IMR-90 (cell line): ENCODE results near the gene OR52W1. TPM values are rescaled to one million over a fixed set of nuclear protein-coding genes. Genes with fewer than 3 reads are reported as not detected.
A peak's percentile ranks its signal among the peaks of the same experiment; 100 is the strongest.

Experiments
- ATAC-seq: fragments of 200-7000 bp; cut with Tn5 transposase; 2 replicates; pipeline ENCODE4 v1.9.1; 2020; ENCODE audit warnings: low read depth, mild to moderate bottlenecking, moderate library complexity
- BruUV-seq: library from RNA; stranded (reverse); fragments of 400-500 nt; replicated peaks from 2 replicates; lab custom pipeline; 2021; lab: Mats Ljungman, UMichigan
- CTCF ChIA-PET: fragments of 300-600 bp; formaldehyde crosslinking; extraction: SDS; loops from one replicate; lab custom pipeline; 2021; ENCODE audit warnings: antibody characterized with exemption; lab: Yijun Ruan, JAX
- POLR2A ChIA-PET: fragments of 300-600 bp; sonication (Branson Sonifier 250); formaldehyde crosslinking; loops from one replicate; lab custom pipeline; 2022; ENCODE audit warnings: antibody characterized with exemption; ENCODE audit not compliant: unreplicated experiment; lab: Charles Lee
- DNase-seq: peaks from one replicate; pipeline ENCODE4 v3.0.0; 2013
- H2AFZ ChIP-seq: replicated peaks from 2 replicates; pipeline ENCODE3; 2013; ENCODE audit warnings: low read length, mild to moderate bottlenecking; ENCODE audit not compliant: poor library complexity
- H2AK5ac ChIP-seq: 2 replicates; pipeline ENCODE4 v1.6.1; 2013; ENCODE audit warnings: low read depth, low read length, inconsistent platforms
- H2AK9ac ChIP-seq: replicated peaks from 2 replicates; pipeline ENCODE3; 2013; ENCODE audit warnings: mild to moderate bottlenecking, low read depth, low read length, moderate library complexity; ENCODE audit not compliant: poor library complexity
- H2BK120ac ChIP-seq: 2 replicates; pipeline ENCODE4 v1.6.1; 2013; ENCODE audit warnings: low read depth, low read length, inconsistent platforms
- H2BK15ac ChIP-seq: 3 replicates; pipeline ENCODE4 v1.6.1; 2013; ENCODE audit warnings: low read depth, low read length, inconsistent platforms
- H2BK20ac ChIP-seq: 2 replicates; pipeline ENCODE4 v1.6.1; 2013; ENCODE audit warnings: low read depth, mild to moderate bottlenecking, inconsistent platforms, low read length, moderate library complexity
- H2BK5ac ChIP-seq: 2 replicates; pipeline ENCODE4 v1.6.1; 2013; ENCODE audit warnings: mild to moderate bottlenecking, low read depth, low read length, inconsistent platforms; ENCODE audit not compliant: poor library complexity, severe bottlenecking
- H3K14ac ChIP-seq: replicated peaks from 2 replicates; pipeline ENCODE4 v1.6.1; 2013; ENCODE audit warnings: low read depth, low read length, inconsistent platforms
- H3K18ac ChIP-seq: 2 replicates; pipeline ENCODE4 v1.6.1; 2013; ENCODE audit warnings: low read depth, low read length, control low read depth
- H3K23ac ChIP-seq: 2 replicates; pipeline ENCODE4 v1.6.1; 2013; ENCODE audit warnings: low read depth, low read length, inconsistent platforms
- H3K27ac ChIP-seq: 2 replicates; pipeline ENCODE4 v1.5.1; 2013; ENCODE audit warnings: mild to moderate bottlenecking, control low read depth, low read length; ENCODE audit not compliant: insufficient read depth
- H3K27me3 ChIP-seq: 2 replicates; pipeline ENCODE4 v1.6.1; 2013; ENCODE audit warnings: low read length; ENCODE audit not compliant: control insufficient read depth, insufficient read depth
- H3K36me3 ChIP-seq: 2 replicates; pipeline ENCODE4 v1.6.1; 2013; ENCODE audit warnings: low read length, mixed read lengths; ENCODE audit not compliant: control insufficient read depth, insufficient read depth
- H3K4ac ChIP-seq: 2 replicates; pipeline ENCODE4 v1.6.1; 2013; ENCODE audit warnings: low read depth, low read length, inconsistent platforms
- H3K4me1 ChIP-seq: 2 replicates; pipeline ENCODE4 v1.6.1; 2013; ENCODE audit warnings: low read length, mixed read lengths; ENCODE audit not compliant: control insufficient read depth, insufficient read depth
- H3K4me2 ChIP-seq: 2 replicates; pipeline ENCODE4 v1.6.1; 2013; ENCODE audit warnings: low read depth, mild to moderate bottlenecking, control low read depth, low read length, moderate library complexity
- H3K4me3 ChIP-seq: 2 replicates; pipeline ENCODE4 v1.5.1; 2013; ENCODE audit warnings: low read depth, mild to moderate bottlenecking, control low read depth, low read length, moderate library complexity; ENCODE audit not compliant: insufficient read depth
- H3K56ac ChIP-seq: 2 replicates; pipeline ENCODE4 v1.6.1; 2013; ENCODE audit warnings: low read length, inconsistent platforms; ENCODE audit not compliant: insufficient read depth; ENCODE audit errors: extremely low read depth
- H3K79me1 ChIP-seq, 2 experiments: 2 replicates each; pipeline ENCODE4 v1.6.1; 2013; ENCODE audit warnings: low read length in 2 of 2, inconsistent platforms in 1 of 2, low read depth in 1 of 2
- H3K9ac ChIP-seq: 2 replicates; pipeline ENCODE4 v1.6.1; 2013; ENCODE audit warnings: low read depth, low read length, control low read depth
- H3K9me1 ChIP-seq: 2 replicates; pipeline ENCODE4 v1.6.1; 2013; ENCODE audit warnings: low read length, inconsistent platforms; ENCODE audit not compliant: insufficient read depth
- H3K9me3 ChIP-seq: 2 replicates; pipeline ENCODE4 v1.6.1; 2013; ENCODE audit warnings: low read length; ENCODE audit not compliant: control insufficient read depth, insufficient read depth
- H4K20me1 ChIP-seq: 2 replicates; pipeline ENCODE4 v1.6.1; 2013; ENCODE audit warnings: low read length, inconsistent platforms; ENCODE audit not compliant: insufficient read depth
- H4K5ac ChIP-seq: 2 replicates; pipeline ENCODE4 v1.6.1; 2013; ENCODE audit warnings: mild to moderate bottlenecking, low read depth, low read length, control low read depth
- H4K8ac ChIP-seq, 2 experiments: 2 replicates each; pipeline ENCODE4 v1.6.1; 2013; ENCODE audit warnings: low read depth in 2 of 2, low read length in 2 of 2, control low read depth in 1 of 2, inconsistent platforms in 1 of 2
- H4K91ac ChIP-seq: 2 replicates; pipeline ENCODE4 v1.6.1; 2013; ENCODE audit warnings: low read depth, low read length, inconsistent platforms; ENCODE audit not compliant: insufficient read depth
- FOS ChIP-seq: fragments of 150-350 bp; IDR thresholded peaks from 2 replicates; pipeline ENCODE4 v1.6.1; 2016; ENCODE audit warnings: low read depth, low read length
- MAZ ChIP-seq: IDR thresholded peaks from 2 replicates; pipeline ENCODE4 v1.6.1; 2012; ENCODE audit warnings: low read depth, mild to moderate bottlenecking, low read length, improper control_type of control experiment, moderate library complexity, borderline replicate concordance
- RAD21 ChIP-seq: IDR thresholded peaks from 2 replicates; pipeline ENCODE4 v1.6.1; 2012; ENCODE audit warnings: low read length, improper control_type of control experiment
- RFX5 ChIP-seq: IDR thresholded peaks from 2 replicates; pipeline ENCODE4 v1.8.0; 2012; ENCODE audit warnings: low read depth, mild to moderate bottlenecking, low read length, moderate library complexity
- WGBS, 2 experiments: methylation state at CpG; one replicate each; pipeline versions ENCODE4 v1.1.5 to v1.1.7; 2013; ENCODE audit warnings: missing lambda C conversion rate in 2 of 2; ENCODE audit not compliant: insufficient read length in 1 of 2; ENCODE audit errors: extremely low coverage in 2 of 2; 5-methylcytosine and 5-hydroxymethylcytosine counted together
- dilution Hi-C: fragments of 300-500 bp; cut with HindIII; formaldehyde crosslinking; loops from one replicate; pipeline ENCODE4 v1.14.3; 2018; ENCODE audit warnings: low sequenced_read_pairs; ENCODE audit not compliant: unreplicated experiment
- in situ Hi-C: fragments of 300-500 bp; cut with MboI; formaldehyde crosslinking; loops from 3 replicates; pipeline ENCODE4 v1.14.3; 2019; ENCODE audit warnings: low sequenced_read_pairs, inconsistent platforms, mixed read lengths
- intact Hi-C: fragments of 100-400 bp; cut with micrococcal nuclease; formaldehyde crosslinking; loops from 2 replicates; pipeline ENCODE4 v1.10.0; 2022
- polyA plus RNA-seq, 3 experiments: library from polyadenylated mRNA; depleted of rRNA; stranded (reverse); fragments of >200 nt; gene quantifications; 2 replicates each; pipeline ENCODE4 v1.2.3, GENCODE V29; 2012; ENCODE audit warnings: low replicate concordance in 1 of 3
- total RNA-seq: library from RNA; depleted of rRNA; stranded (reverse); fragments of >200 nt; gene quantifications from 2 replicates; pipeline ENCODE4 v1.2.3, GENCODE V29; 2012
- TF ChIP-seq, protein P1 (sequence below): fragments of 150-350 bp; IDR thresholded peaks from 2 replicates; pipeline ENCODE4 v1.6.1; 2017; ENCODE audit warnings: mild to moderate bottlenecking, antibody characterized with exemption, low read length, low read depth
- TF ChIP-seq, protein P2 (sequence below): fragments of 150-350 bp; IDR thresholded peaks from 2 replicates; pipeline ENCODE4 v1.6.1; 2016; ENCODE audit warnings: low read depth, mild to moderate bottlenecking, low read length, moderate library complexity, borderline replicate concordance

OR52W1 gene
- total and polyA plus RNA-seq, 2 of the 4 experiments (the other 2 are of a cell fraction): not detected

DNA sequence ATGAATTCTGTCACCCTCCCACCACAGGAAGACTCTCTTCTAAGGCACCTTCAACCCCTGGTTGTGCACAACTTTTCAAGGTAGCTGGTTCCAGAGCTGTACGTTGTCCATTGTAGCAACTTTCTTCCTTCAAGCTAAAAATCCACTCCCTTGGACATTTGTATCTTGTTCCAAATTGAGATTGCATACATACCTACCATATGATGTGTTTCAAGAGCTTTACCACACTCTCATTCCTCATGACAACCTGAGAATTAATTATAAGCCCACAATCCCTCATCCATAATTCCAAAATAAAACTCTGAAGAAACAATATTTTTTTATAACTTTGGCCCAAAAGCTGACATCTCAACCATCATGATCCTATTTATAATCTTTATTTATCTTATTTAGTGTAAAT lies 3.0 kb downstream of the OR52W1 start:
- H3K27me3 ChIP-seq: no peaks in the 10 kb centered on the region
- H3K9ac ChIP-seq: no peak overlapping the region
- no peak overlapping the region for H2BK15ac ChIP-seq
- H3K4me2 ChIP-seq: no peak overlapping the region; the same call in 1 of the 2 replicates
- no peak overlapping the region for H4K91ac ChIP-seq
- H2AK5ac ChIP-seq: no peak overlapping the region
- H4K5ac ChIP-seq: no peak overlapping the region
- dilution Hi-C loops: no loop called here
- no peak overlapping the region for H3K4ac ChIP-seq
- no peak overlapping the region for H2BK5ac ChIP-seq
- H3K9me1 ChIP-seq: no peaks in the 10 kb centered on the region
- H3K18ac ChIP-seq: no peak overlapping the region; the same call in 1 of the 2 replicates
- no peaks in the 10 kb centered on the region for H4K20me1 ChIP-seq
- H3K14ac ChIP-seq: no peak overlapping the region
- H3K79me1 ChIP-seq: no peaks in the 10 kb centered on the region
- no peak overlapping the region for H4K8ac ChIP-seq
- 88% methylated on average over 1 of the region's 1 CpG; no CpG with 5 or more reads in 1 of the 2 experiments for whole genome bisulfite sequencing, 2 experiments
- no peak overlapping the region for H2BK20ac ChIP-seq
- no peak overlapping the region for H3K56ac ChIP-seq
- DNase-seq (peak; percentile 23), ATAC-seq (peak; percentile 31)
- no peak overlapping the region for H2AK9ac ChIP-seq
- H2BK120ac ChIP-seq: no peak overlapping the region
- TF ChIP-seq FOS (no peak), RFX5 (no peak), MAZ (no peak), RAD21 (no peak)
- TF ChIP-seq, protein P1, sequence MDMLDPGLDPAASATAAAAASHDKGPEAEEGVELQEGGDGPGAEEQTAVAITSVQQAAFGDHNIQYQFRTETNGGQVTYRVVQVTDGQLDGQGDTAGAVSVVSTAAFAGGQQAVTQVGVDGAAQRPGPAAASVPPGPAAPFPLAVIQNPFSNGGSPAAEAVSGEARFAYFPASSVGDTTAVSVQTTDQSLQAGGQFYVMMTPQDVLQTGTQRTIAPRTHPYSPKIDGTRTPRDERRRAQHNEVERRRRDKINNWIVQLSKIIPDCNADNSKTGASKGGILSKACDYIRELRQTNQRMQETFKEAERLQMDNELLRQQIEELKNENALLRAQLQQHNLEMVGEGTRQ: no peak
- TF ChIP-seq, protein P2, sequence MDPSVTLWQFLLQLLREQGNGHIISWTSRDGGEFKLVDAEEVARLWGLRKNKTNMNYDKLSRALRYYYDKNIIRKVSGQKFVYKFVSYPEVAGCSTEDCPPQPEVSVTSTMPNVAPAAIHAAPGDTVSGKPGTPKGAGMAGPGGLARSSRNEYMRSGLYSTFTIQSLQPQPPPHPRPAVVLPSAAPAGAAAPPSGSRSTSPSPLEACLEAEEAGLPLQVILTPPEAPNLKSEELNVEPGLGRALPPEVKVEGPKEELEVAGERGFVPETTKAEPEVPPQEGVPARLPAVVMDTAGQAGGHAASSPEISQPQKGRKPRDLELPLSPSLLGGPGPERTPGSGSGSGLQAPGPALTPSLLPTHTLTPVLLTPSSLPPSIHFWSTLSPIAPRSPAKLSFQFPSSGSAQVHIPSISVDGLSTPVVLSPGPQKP: no peak
- intact Hi-C loops: no loop called here
- no TSS peak for BruUV-seq
- no peak overlapping the region for H3K27ac ChIP-seq
- H3K4me3 ChIP-seq: no peak overlapping the region
- H3K4me1 ChIP-seq: peaks cover 2% of the 10 kb centered on the region; the same call in 1 of the 2 replicates
- ChIA-PET POLR2A (no interaction called here), CTCF (no interaction called here)
- no peak overlapping the region for H3K23ac ChIP-seq
- no peak overlapping the region for H2AFZ ChIP-seq
- H3K9me3 ChIP-seq: no peaks in the 10 kb centered on the region
- in situ Hi-C loops: no loop called here
- peaks cover 2% of the 10 kb centered on the region; the same call in 1 of the 2 replicates for H3K36me3 ChIP-seq
